GM10248 (cell line): ENCODE data around the gene ABCA13.

Experiments used
- CTCF ChIA-PET: fragments of 300-600 bp; sonication (Branson Sonifier 250); formaldehyde crosslinking; extraction: SDS; loops from one replicate; lab custom pipeline; 2021; ENCODE audit warnings: antibody characterized with exemption; lab: Yijun Ruan, JAX
- POLR2A ChIA-PET: fragments of 350-650 bp; sonication (Branson Sonifier 250); formaldehyde crosslinking; extraction: SDS; loops from one replicate; lab custom pipeline; 2020; ENCODE audit warnings: antibody characterized with exemption; lab: Yijun Ruan, JAX
- DNase-seq: peaks from one replicate; pipeline ENCODE4 v3.0.0; 2012; ENCODE audit errors: extremely low spot score
- CTCF ChIP-seq: IDR thresholded peaks from 2 replicates; pipeline ENCODE4 v1.5.1; 2012; ENCODE audit warnings: mild to moderate bottlenecking, low read depth; ENCODE audit errors: extremely low read depth, missing control alignments, control extremely low read depth

ABCA13 gene

GRCh38 chr7:48594349-48594748 lies 423.1 kb downstream of the ABCA13 start:
- no peak for TF ChIP-seq CTCF
- DNase-seq = no peak
- CTCF ChIA-PET = no interaction called here
- POLR2A ChIA-PET = no interaction called here

GRCh38 chr7:48595756-48596155 lies 424.5 kb downstream of the ABCA13 start:
- ChIA-PET CTCF (interaction anchor here (1.5 kb wide), 1 partner anchor 11 kb away, joined by 5 read pairs; no protein-coding TSS in a partner anchor), POLR2A (no interaction called here)
- no peak for DNase-seq
- no peak for TF ChIP-seq CTCF

GRCh38 chr7:48610705-48611104 lies 439.4 kb downstream of the ABCA13 start:
- TF ChIP-seq CTCF = no peak
- ChIA-PET POLR2A (interaction anchor here (0.6 kb wide), 1 partner anchor 105 kb away, joined by 3 read pairs; no protein-coding TSS in a partner anchor), CTCF (no interaction called here)
- no peak for DNase-seq

DNA sequence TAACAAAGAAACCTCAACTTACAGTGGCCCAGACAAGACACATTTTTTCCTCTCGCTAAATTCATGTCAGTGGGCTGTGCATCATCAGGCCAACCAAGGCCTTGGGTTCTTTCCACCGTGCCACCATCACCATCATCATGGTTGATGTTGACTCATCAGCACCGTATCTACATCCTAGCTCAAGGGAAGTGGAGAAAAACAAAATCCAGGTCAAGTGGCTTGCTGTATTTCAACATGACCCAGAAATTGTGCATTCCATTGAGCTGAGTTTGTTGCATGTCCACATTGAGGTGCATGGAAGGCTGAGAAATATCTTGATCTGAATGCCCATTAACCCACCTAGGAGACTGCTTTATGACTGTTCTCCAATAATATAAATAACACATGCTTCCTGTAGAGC lies 440.7 kb downstream of the ABCA13 start:
- POLR2A ChIA-PET = no interaction called here
- CTCF ChIA-PET = no interaction called here
- no peak for TF ChIP-seq CTCF
- DNase-seq = no peak

- DNase-seq = no peak
- POLR2A ChIA-PET = no interaction called here
- CTCF ChIA-PET = interaction anchor here (0.7 kb wide), 1 partner anchor 38 kb away, joined by 3 read pairs; no protein-coding TSS in a partner anchor
- no peak for TF ChIP-seq CTCF
Observed at GRCh38 chr7:48617508-48617907, 446.2 kb downstream of the ABCA13 start.

DNA sequence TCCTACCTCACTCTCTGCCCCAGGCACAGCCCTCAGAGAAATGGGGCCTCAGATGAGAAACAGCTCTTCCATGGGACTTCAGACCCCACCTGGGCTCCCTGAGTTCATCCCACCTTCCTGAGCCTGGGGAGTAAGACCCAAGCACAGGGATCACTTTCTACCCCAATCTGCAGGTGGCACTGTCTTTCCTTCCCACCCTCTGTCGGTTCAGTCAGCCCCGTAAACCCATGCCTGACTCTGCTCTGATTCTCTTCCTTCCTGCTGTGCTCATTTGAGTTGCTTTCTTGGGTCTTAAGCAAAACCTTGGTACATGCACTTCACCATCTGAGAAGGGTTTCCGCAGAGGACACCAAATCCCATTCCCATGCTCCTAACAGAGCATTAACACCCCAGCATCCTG lies 446.7 kb downstream of the ABCA13 start:
- ChIA-PET POLR2A (no interaction called here), CTCF (interaction anchor here (0.7 kb wide), 1 partner anchor 38 kb away, joined by 3 read pairs; no protein-coding TSS in a partner anchor)
- DNase-seq = no peak
- TF ChIP-seq CTCF = no peak
